ENCODE results near the gene TCF15.

Gene TCF15

GRCh38 chr20:620246-620645 is 10.1 kb upstream of the TCF15 start:
- DNase-seq (ENCODE audit: low read depth), result no peak
- H3K4me3 ChIP-seq (ENCODE audit: low read length), result no peak overlapping the region
- no peak for TF ChIP-seq CTCF (conservative IDR thresholded peaks at IDR 0.05; ENCODE audit: low read length)

- DNase-seq (ENCODE audit: low read depth), result no peak
- TF ChIP-seq CTCF (conservative IDR thresholded peaks at IDR 0.05; ENCODE audit: low read length), result no peak
- no peak overlapping the region for H3K4me3 ChIP-seq (ENCODE audit: low read length)
These were observed 8.9 kb upstream of the TCF15 start for GRCh38 chr20:618980-619379.

GRCh38 chr20:617934-618690 is 8.0 kb upstream of the TCF15 start:
- no peak for DNase-seq (ENCODE audit: low read depth)

GRCh38 chr20:615514-615913 is 5.4 kb upstream of the TCF15 start:
- TF ChIP-seq CTCF (conservative IDR thresholded peaks at IDR 0.05; ENCODE audit: low read length), result no peak
- no peak overlapping the region for H3K4me3 ChIP-seq (ENCODE audit: low read length)
- no peak for DNase-seq (ENCODE audit: low read depth)

More at GRCh38 chr20:617934-618690, 8.0 kb upstream of the TCF15 start:
- no peak overlapping the region for H3K4me3 ChIP-seq (ENCODE audit: low read length)
- TF ChIP-seq CTCF (conservative IDR thresholded peaks at IDR 0.05; ENCODE audit: low read length), result no peak

GRCh38 chr20:611843-612185 is 1.7 kb upstream of the TCF15 start:
- no peak overlapping the region for H3K4me3 ChIP-seq (ENCODE audit: low read length)
- TF ChIP-seq CTCF (conservative IDR thresholded peaks at IDR 0.05; ENCODE audit: low read length), result no peak

GRCh38 chr20:611047-611842 is 1.1 kb upstream of the TCF15 start:
- no peak for TF ChIP-seq CTCF (conservative IDR thresholded peaks at IDR 0.05; ENCODE audit: low read length)
- H3K4me3 ChIP-seq (ENCODE audit: low read length), result no peak overlapping the region

More at GRCh38 chr20:611843-612185, 1.7 kb upstream of the TCF15 start:
- DNase-seq (ENCODE audit: low read depth), result no peak

More at GRCh38 chr20:611047-611842, 1.1 kb upstream of the TCF15 start:
- DNase-seq (ENCODE audit: low read depth), result no peak
